Chondrocyte (in vitro differentiated cells): Measurements from ENCODE around the gene CST9. TPM values are rescaled to one million over a fixed set of nuclear protein-coding genes. Genes with fewer than 3 reads are reported as not detected.
A peak's percentile ranks its signal among the peaks of the same experiment; 100 is the strongest.

Experiments used
- DNase-seq: peaks from one replicate; pipeline ENCODE4 v3.0.0; 2021; ENCODE audit warnings: mixed read lengths, low spot score
- H3K27ac Mint-ChIP-seq: one replicate; pipeline ENCODE4 v1.8.0; 2021; ENCODE audit warnings: mild to moderate bottlenecking, moderate library complexity, mixed read lengths; ENCODE audit not compliant: unreplicated experiment
- H3K27me3 Mint-ChIP-seq: 2 replicates; pipeline ENCODE4 v1.8.0; 2021; ENCODE audit warnings: low read depth, mixed read lengths
- H3K36me3 Mint-ChIP-seq: 2 replicates; pipeline ENCODE4 v1.8.0; 2021; ENCODE audit warnings: low read depth, mixed read lengths
- H3K4me1 Mint-ChIP-seq: 2 replicates; pipeline ENCODE4 v1.8.0; 2021; ENCODE audit warnings: low read depth, mild to moderate bottlenecking, mixed read lengths
- H3K4me3 Mint-ChIP-seq: one replicate; pipeline ENCODE4 v1.8.0; 2021; ENCODE audit warnings: mild to moderate bottlenecking, moderate library complexity, mixed read lengths; ENCODE audit not compliant: unreplicated experiment
- H3K9me3 Mint-ChIP-seq: 2 replicates; pipeline ENCODE4 v1.8.0; 2021; ENCODE audit warnings: low read depth, mixed read lengths
- total RNA-seq: library from RNA; stranded (reverse); gene quantifications from 3 replicates; pipeline ENCODE4 v1.2.1, GENCODE V29; 2021
- TF ChIP-seq, protein P1 (sequence below): fragments of 200-600 bp; sonication (generic); IDR thresholded peaks from 2 replicates; pipeline ENCODE4 v1.5.0; 2021; ENCODE audit warnings: antibody characterized with exemption, mild to moderate bottlenecking, moderate library complexity

Gene CST9
- total RNA-seq, 1 donor from 2014 or later: not detected

DNA sequence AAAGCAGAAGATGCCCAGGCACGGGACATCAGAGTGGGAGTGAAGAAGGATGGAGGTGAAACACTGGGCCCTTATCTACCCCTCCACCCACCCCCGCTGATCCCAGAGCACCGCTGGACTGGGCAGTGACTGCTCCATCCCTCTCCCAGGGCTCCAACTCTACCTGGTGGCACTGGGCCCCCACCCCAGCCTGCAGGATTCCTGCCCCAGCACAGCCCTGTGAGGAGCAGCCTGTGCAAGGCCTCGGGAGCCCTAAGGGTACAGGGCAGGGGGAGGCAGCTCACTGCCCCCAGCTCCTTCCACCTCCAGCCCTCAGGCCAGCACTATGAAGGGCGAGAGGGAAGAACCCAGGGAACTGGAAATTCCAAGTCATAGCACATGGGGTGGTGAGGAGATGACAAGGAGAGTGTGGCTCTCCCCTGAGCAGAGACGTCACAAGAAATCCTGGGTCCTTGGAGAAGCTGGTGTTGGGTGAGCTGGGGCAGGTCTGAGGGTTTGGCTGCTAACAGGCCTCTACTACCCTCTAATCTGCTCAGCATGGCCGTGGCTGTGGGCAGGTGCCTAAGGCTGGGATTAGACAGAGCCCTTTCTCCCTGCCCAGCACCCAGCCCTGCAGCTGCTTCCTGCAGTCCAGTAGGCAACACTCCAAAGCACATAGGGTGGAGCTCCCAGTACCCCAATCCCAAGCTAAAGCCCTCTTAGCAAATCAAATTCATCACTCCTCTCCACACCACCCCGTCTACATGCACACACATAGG is 28.5 kb upstream of the CST9 start:
- peaks cover 34% of the 10 kb centered on the region for H3K4me1 Mint-ChIP-seq
- TF ChIP-seq, protein P1, sequence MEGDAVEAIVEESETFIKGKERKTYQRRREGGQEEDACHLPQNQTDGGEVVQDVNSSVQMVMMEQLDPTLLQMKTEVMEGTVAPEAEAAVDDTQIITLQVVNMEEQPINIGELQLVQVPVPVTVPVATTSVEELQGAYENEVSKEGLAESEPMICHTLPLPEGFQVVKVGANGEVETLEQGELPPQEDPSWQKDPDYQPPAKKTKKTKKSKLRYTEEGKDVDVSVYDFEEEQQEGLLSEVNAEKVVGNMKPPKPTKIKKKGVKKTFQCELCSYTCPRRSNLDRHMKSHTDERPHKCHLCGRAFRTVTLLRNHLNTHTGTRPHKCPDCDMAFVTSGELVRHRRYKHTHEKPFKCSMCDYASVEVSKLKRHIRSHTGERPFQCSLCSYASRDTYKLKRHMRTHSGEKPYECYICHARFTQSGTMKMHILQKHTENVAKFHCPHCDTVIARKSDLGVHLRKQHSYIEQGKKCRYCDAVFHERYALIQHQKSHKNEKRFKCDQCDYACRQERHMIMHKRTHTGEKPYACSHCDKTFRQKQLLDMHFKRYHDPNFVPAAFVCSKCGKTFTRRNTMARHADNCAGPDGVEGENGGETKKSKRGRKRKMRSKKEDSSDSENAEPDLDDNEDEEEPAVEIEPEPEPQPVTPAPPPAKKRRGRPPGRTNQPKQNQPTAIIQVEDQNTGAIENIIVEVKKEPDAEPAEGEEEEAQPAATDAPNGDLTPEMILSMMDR: no peak
- peaks cover 13% of the 10 kb centered on the region for H3K36me3 Mint-ChIP-seq
- no peaks in the 10 kb centered on the region for H3K27me3 Mint-ChIP-seq
- DNase-seq: no peak
- no peaks in the 10 kb centered on the region for H3K9me3 Mint-ChIP-seq
- H3K4me3 Mint-ChIP-seq: no peak overlapping the region
- no peak overlapping the region for H3K27ac Mint-ChIP-seq

DNA sequence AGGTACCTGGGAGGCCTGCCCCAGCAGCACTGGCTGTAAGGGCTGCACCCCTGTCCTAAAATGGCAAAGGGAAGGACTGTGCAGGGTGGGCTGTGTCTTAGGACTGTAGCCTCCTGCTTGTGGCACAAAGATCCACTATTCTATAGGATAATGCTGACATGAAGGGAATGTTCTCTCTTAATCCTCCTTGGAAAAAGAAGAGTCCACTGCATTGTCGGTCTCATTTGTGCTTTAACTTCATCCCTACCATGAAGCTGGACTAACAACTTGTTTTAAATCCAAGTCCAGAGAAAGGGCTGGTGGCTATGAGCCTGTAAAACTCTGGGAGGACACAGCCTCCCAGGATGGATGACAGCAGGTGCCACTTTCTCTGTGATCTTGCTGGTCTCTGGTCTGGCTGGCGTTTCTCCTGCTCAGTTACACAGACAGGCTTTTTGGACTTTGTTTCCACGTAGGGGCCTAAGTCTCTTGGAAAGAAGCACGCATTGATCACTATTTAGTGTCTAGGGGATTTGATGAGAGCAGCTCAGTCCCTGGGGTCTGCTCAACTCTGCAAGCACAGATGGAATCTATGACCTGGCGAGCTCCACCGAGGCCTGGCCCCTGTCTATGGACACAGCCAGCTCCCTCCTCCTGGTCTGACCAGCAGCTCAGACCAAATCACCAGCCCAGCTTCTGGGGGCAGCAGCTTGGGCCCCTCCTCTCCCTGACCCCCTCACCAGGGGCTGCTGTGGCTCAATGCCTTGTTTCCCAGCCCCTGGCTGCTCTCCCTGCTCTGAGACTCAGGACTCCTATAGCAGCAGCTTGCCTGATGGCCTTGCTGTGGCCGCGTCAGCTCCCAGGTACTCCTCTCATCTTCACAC is 27.2 kb upstream of the CST9 start:
- TF ChIP-seq, protein P1: no peak
- no peak overlapping the region for H3K4me3 Mint-ChIP-seq
- no peaks in the 10 kb centered on the region for H3K27me3 Mint-ChIP-seq
- H3K4me1 Mint-ChIP-seq: peaks cover 41% of the 10 kb centered on the region
- H3K9me3 Mint-ChIP-seq: peaks cover 5% of the 10 kb centered on the region
- DNase-seq: no peak
- H3K36me3 Mint-ChIP-seq: peaks cover 13% of the 10 kb centered on the region
- no peak overlapping the region for H3K27ac Mint-ChIP-seq

DNA sequence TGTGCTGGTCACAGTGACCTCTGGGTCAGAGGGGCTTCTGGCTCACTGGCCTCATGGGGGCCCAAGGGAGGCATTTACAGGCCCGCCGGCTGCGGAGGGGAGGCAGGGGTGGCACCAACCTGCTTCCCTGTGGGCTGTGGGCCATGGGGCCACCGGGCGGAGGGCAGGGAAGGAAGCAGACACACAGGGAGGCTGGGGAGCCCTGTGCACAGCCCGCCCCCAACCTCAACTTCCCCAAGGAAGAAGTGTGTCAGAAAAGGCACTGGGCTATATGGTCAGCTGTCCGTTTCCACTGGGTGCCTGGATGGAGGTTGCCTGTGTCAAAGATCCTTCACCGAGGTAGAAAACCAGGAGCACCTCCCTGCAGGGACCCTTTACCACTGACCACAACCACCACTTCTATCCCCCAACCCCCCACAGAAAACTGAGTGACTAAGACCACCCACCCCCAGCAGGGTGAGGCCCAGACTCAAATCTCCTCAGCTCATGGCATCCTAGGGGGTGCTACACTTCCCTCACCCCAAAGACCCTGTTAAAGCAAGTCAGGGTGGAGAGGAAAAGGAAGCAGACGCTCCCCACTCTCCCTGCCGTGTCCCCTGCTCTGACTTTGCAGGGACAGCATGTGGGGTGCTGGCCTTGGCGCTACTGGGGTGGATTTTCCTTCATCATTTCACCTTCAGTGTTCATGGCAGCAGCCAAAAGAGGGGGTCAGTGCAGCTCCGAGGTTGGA is 26.4 kb upstream of the CST9 start:
- H3K27ac Mint-ChIP-seq: no peak overlapping the region

DNA sequence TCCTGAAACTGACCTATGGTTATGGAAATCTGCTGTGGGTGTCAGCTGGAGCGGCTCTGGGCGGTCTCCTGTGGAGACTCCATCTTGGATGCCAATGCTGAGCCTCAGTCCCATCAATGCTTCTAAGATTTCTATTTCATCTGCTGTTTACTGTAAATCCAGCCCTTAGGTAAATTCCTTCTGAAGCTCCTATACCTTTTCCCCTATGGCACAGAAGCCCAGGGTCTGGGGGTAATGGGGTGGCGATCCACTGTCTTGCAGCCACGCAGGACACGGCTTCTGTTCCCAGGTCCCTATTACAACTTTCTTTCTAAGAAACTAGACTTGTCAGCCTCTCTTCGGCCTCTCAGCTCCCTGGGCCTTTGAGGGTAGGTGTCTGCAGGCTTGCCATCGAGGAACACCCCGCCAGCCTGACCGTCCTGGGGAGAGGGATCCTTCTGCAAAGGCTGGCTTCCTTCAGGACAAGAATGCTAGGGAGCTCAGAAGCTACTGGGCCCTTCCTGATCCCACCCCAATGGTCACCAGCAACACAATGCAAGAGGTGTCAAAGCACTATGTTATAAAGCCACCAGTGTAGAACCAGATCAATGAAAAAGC is 25.6 kb upstream of the CST9 start:
- no peak for DNase-seq
- peaks cover 13% of the 10 kb centered on the region for H3K36me3 Mint-ChIP-seq
- peaks cover 32% of the 10 kb centered on the region for H3K4me1 Mint-ChIP-seq
- H3K9me3 Mint-ChIP-seq: peaks cover 15% of the 10 kb centered on the region
- no peak overlapping the region for H3K4me3 Mint-ChIP-seq
- H3K27ac Mint-ChIP-seq: peak overlapping the region; percentile 57
- TF ChIP-seq, protein P1: no peak
- no peaks in the 10 kb centered on the region for H3K27me3 Mint-ChIP-seq

More for the DNA sequence above, 26.4 kb upstream of the CST9 start:
- DNase-seq: no peak
- Mint-ChIP-seq H3K27me3 (no peaks in the 10 kb centered on the region), H3K9me3 (peaks cover 7% of the 10 kb centered on the region), H3K4me3 (no peak overlapping the region), H3K4me1 (peaks cover 40% of the 10 kb centered on the region), H3K36me3 (peaks cover 13% of the 10 kb centered on the region)
- TF ChIP-seq, protein P1: no peak
